Measurements from ENCODE around the gene CARS2.
A peak's percentile ranks its signal among the peaks of the same experiment; 100 is the strongest.
"Not testable (repeated sequence)": the region's sequence is repeated elsewhere in the genome, so short reads cannot be mapped to it uniquely, and the experiment has no call there.

CARS2 gene

DNA sequence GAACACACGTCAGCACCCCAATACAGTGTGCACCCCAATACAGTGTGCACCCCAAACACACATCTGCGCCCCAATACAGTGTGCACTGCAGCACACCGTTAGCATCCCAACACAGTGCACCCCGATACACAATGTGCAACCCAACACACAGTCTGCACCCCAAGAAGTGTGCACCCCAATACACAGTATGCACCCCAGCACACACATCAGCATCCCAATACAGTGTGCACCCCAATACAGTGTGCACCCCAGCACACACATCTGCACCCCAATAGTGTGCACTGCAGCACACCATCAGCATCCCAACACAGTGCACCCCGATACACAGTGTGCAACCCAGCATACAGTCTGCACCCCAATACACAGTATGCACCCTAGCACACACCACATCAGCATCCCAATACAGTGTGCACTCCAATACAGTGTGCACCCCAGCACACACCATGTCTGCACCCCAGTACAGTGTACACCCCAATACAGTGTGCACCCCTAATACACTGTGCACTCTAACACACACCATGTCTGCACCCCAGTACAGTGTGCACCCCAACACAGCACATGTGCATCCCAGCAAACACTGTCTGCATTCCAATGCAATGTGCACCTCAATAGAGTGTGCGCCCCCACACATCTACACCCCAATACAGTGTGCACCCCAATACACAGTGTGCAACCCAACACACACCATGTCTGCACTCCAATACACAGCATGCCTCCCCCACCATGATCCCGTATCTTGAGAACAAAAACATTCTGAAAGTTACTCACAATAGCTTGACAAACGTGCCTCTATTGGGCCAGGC, 855 bp upstream of the CARS2 start:
- no peak for DNase-seq

DNA sequence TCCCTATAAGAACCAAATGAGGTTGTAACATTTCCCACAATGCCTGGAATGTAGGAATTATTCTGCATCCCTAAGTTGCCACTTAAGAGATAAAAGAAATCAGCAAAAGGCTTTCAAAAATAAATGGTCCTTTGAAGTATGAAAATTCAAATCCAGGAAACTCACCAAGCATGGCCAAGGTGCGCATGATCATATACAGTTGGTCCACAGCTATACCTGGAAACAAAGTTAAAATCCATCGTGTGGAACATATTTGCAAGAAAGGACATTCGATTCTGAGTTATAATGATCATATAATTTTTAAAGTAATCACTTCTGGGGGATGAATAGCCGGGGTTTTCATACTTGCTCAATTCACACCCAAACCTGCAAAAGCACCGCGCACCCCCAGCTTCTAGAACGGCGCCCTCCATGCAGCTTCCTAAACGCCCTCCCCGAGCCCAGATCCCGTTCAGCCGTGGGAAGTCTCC, 525 bp downstream of the CARS2 start:
- DNase-seq, result no peak

DNA sequence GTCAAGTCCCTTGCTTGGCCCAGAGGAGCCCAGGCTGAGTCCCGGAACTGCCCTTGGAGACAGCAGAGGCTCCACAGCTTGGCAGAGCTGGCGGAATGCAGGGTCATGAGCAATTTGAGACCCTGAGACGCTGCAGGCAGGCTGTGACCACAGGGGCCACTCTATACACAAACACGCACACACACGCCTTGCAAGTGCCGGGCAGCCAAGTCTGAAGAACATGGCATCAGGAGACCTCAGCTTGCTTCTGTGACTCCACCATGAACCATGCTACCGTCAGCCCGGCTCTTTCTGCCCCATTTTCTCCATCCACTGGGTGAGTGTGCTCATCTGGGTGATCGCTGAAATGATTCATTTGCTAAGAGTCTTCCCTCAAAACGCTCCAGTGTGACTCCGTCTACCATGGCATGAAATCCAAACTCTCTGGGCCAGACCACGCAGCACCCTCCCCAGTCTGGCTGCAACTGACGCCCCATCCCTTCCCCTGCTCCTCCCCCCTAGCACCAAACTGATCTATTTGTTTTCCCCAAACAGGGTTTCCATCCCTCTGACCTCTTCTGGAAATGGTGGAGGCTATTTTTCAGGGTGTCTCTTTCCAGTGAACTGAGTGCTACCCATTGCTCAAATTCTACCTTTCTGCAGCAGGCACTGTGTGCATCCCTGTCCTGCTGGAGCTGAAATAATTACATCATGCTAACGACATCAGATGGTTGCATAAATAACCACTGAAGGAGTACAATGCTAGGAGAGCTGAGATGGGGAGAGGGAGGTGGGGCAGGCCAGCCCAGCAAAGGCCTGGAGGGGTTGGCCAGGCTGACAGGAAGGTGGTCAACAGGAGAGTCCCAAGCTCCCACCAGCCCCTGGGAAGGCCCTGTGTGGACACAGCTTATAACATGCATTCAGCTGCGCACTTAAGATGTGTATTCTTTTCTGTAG, 3.1 kb downstream of the CARS2 start:
- DNase-seq, result no peak

DNA sequence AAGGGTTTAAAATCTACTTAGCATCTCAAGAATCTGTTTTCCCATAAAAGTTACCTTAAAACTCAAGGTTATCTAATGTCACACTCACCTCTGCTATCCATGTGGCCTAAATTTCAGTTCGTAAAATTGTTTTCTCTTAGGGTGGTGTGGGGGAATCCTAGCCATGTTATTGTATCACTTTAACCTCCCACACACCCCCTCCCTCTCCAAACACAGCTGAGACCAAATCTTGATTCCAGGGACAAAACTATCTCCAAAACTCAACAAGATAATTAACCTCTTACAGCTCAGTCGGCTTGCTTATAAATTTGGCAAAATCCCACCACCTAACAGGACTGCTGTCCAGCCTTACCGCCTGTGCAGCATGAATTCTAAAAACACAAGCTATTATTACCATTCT, 3.8 kb downstream of the CARS2 start:
- no peak for DNase-seq

DNA sequence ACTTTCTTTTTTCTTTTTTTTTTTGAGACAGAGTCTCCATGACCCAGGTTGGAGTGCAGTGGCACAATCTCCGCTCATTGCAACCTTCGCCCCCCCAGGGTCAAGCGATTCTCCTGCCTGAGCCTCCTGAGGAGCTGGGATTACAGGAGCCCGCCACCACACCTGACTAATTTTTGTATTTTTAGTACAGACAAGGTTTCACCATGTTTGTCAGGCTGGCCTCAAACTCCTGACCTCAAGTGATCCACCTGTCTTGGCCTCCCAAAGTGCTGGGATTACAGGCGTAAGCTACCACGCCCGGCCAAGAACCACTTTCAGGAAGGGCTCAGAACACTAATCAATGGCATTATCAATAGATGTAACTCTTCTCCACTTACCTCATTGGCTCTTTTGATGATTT, 4.9 kb downstream of the CARS2 start:
- DNase-seq, result not testable (repeated sequence)

DNA sequence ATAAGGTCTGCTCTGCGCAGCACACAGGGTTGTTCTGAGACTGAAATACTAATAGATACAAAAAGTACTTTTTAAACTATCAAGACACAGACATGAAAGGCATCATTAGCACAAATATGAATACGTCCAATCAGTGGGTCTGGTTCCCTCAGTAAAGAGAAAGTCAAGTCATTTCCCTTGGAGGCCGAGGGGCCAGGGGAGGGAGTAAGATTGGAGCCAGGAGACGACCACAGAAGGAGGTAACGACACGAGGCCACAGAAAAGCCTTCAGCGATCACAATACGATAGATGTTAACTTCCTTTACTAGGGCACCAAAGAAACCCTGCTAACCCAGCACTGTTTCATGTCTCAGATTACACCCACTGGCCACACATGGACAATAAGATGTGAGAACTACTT, 5.3 kb downstream of the CARS2 start:
- DNase-seq, result no peak

DNA sequence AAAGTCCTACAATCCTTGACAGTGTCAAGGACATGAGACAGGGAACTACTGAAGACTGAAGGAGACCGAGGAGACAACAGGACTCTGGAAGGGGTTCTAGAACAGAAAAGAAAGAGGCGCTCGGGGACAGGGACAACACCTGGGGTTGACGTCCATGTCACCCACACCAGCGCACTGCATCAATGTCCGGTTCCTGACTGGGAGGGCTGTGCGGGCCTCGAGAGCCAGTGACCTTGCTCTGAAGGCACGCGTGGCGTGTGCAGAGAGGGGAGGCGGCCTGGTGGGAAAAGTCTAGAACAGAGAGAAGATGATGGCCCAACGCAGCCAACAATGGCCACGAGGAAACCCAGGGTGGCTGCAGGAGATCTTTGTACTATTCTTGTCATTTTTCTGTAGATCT, 5.7 kb downstream of the CARS2 start:
- no peak for DNase-seq

DNA sequence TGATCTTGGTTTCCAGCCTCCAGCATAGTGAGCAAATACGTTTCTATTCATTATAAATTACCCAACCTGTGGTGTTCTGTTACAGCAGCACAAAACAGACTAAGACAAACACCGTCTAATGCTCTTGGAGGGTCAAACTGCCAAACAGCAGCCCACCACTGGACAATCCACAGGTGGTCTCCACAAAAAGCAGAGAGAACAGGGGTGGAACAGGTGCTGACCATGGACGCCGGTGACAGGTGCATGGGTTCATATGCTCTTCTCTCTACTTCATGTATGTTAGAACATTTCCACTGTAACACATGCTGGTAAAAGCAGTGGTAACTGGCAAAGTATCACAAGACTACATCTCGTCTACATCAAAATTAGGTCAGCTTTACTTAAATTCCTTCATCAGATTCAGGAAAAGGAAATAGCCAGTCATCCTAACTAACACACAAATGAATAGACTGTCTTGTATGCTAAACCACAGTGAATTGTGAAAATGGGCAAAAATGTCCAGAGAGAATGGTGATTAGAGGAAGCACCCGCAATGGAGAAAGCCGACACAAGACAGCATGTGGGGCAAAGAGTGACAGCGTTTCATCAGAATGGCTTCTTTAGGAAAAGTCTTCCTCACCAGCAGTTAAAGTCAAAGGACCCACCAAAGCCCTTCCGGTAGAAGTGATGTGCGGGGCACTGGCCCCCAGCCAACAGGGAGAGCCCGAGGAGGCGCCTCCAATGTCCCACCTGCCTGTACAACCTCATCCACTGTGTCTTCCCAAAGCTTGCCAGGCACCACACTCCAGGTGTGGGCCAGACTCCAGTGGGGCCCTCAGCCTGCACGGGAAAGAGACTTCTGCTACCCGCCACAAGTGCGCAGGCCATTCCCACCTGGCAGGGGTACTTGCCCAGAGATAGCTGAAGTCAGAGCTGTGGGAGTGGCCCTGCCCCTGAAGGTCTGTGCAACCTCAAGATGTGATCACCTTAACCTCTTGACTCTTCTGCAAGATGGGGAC, 6.5 kb downstream of the CARS2 start:
- no peak for DNase-seq

DNA sequence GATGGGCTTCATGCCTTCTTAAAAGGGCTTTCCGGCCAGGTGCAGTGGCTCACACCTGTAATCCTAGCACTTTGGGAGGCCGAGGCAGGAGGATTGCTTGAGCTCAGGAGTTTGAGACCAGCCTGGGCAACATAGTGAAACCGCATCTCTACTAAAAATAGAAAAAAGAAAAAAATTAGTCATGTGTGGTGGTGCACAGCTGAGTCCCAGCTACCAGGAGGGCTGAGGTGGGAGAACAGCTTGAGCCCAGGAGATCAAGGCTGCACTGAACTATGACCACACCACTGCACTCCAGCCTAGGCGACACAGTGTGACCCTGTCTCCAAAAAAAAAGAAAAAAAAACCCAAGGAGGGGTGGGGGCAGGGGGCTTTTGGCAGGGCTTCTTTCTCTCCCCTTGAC, 7.2 kb downstream of the CARS2 start:
- no peak for DNase-seq

DNA sequence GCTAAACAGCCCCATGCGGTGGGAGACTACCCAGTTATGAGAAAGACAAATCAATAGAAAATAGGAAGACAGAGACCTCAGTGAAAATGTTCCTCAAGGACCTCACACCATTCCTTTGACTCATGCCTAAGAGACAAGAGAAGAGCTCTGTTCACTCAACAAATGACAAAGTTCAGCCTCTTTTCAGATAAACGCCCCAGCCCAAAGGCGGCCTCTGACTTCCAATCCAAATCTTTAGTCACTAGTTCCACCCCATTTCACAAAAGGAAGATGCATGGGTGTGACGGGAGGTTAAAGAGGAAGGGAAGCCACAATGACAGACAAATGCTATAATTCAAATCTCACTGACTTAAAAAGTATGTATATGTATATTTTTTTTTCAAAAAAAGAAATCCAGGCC, 8.1 kb downstream of the CARS2 start:
- peak in 1 of 2 donors; percentile 7 for DNase-seq

DNA sequence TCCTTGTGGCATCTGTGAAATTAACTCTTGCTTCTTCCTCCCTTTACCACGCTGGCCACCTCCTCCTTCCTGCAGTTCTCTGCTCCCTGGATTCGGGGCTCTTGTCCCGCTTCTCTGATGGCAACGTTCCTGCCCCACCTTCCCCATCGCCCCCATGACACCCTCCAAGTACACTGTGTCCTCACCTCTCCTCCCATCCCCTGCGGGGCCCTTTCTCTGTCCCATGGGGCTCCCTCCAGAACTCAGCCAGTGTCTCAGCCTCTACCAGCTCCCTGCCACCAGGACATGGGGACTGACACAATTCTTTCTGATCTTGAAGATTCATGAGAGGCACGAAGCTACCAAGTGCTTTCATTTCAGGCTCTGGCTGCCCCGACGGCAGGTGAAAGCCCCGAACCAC, 9.1 kb downstream of the CARS2 start:
- no peak for DNase-seq

DNA sequence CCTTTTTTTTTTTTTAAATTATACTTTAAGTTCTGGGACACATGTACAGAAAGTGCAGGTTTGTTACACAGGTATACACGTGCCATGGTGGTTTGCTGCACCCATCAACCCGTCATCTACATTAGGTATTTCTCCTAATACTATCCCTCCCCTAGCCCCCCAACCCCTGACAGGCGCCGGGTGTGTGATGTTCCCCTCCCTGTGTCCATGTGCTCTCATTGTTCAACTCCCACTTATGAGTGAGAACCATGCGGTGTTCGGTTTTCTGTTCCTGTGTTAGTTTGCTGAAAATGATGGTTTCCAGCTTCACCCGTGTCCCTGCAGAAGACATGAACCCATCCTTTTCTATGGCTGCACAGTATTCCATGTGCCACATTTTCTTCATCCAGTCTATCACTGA, 10.1 kb downstream of the CARS2 start:
- DNase-seq, result not testable (repeated sequence)

DNA sequence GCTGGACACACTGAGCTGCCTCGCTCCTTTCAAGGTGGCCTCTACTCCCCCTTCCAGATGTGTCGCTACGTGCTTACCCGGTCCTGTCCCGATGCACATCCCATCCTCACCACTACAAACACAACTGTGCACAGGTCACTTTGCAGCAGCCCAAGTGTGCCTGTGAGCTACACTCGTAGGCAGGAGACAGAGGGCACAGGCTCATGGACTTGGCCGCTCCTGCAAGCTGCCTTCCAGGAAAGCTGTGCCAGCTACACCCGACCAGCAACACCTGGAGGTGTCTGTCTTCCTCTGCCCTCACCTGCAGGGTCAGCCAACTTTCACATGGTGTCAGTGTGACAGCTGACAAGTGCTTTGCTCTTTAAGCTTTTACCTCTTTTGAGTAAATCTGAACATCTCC, 15.4 kb downstream of the CARS2 start:
- DNase-seq, result no peak

DNA sequence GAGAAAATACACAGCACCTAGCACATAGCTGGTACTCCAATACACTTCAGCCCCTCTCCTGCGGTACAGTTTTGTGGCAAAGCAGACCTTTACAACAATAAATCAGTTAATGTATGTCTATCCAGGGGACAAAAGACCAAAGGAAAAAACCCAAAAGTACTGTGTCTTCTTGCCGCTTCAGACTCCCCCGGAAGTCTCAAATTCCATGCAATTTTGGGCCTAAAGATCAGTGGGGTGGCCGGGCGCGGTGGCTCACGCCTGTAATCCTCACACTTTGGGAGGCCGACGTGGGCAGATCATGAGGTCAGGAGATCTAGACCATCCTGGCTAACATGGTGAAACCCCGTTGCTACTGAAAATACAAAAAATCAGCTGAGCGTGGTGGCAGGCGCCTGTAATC, 16.2 kb downstream of the CARS2 start:
- DNase-seq, result no peak

DNA sequence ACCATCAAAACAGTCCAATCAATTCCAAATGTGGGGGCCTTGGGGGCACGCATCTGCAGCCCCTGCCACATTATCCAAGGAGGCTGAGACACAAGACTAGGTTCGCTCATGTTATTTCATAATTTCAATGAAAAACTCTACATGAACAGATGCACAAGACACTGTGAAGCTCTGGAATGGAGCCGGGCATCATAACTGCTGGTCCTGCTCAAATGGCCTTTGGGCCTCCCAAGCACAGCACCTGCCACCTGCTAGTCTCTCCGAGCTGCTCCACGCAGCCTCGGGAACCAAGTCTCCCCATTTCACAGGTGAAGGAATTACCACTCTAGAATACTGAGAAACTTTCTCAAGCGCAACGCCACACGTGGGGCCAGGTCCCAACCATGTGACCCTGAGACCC, 16.9 kb downstream of the CARS2 start:
- no peak for DNase-seq

DNA sequence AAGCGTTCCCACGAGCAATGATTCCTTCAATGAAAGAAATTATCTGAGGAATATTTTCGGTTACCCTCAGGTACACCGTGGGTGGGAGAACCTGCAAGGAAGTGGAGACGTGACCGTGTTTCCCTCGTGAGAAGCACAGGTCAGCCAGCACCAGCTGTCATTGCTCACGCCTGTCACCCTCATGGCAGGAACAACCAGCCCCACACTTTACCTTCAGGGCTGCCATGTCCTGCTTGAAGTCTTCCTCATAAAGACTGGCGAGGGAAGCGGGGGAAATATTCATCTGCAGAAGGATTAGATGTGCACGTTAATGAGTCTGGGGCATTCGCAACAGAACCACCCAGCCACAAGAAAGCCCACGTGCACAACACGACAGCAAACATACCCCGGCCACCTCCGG, 18.2 kb downstream of the CARS2 start:
- no peak for DNase-seq

DNA sequence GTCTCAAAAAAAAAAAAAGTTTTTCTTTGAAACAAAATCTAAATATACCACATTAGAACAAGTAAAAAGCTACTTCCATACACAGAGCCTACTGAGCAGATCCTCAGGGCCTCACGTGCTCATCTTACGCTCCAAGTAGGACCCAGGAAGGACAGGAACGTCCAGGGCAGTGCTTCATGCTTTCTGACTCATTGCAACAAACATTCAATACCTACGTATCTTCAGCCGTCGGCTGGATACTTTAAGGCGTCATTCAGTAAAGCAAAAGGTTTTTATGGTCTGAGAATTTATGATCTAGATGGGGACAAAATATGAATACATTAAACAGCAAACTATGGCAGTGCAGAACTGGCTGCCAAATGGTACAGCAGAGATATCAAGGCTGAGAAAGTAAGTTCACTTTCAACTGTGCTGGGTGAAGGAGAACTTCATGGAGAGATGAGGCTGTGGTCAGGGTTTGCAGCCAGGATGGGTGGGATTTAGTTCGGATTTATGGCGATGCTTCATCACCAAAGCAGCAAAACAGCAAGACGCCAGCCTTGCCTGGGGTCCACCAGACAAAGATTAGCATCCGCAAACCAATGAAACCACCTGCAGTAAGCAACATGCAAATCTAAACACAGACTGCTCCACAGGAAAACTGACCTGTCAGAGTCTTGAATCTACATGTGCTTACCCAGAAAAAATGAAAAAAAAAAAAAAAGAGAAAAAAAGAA, 20.5 kb downstream of the CARS2 start:
- no peak for DNase-seq

DNA sequence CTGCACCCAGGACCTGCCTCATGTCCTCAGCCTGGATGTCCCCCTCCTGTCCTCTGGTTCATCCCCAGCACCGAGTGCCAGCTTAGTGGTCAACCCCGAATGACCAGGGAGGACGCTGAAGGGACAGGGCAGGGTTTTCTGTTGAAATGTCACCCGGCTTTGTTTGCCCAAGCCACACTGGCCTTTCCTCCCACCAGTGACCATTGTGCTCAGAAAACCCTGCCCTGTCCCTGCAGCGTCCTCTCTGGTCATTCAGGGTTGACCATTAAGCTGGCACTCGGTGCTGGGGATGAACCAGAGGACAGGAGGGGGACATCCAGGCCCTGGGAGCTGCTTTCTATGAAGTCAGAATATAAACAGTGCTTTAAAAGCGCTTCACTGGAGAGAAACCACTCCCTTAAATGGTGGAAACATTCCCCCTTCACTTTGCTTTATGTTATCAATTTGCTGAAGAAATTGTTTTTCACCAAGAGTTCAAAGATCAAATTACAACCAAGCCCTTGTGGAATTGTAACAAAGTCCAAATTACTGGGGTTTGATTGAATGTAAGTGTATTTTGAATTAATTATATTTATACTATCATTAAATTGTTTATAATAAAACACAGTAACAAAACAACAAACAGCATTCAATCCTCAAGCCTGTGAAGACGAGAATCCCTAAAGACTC, 21.4 kb downstream of the CARS2 start:
- no peak for DNase-seq

DNA sequence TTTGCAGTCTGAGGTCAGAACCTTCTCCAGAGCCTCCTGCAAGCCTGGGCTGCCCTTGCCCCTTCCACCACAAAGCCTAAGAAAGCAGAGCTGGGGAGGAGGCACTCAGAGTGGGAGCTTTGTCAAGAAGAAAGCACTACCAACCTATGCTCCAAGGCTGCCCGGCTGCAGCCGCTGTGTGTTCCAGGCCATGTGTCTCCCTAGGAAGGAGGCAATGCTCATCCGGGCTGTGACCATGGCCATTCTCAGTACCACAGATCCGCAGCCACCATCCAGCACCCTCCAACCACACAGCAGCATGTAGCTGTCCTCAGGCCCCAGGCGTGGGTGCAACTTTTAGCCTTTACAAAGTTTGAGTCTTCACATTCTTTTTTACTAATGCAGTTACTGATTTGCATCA, 22.0 kb downstream of the CARS2 start:
- DNase-seq, result no peak

DNA sequence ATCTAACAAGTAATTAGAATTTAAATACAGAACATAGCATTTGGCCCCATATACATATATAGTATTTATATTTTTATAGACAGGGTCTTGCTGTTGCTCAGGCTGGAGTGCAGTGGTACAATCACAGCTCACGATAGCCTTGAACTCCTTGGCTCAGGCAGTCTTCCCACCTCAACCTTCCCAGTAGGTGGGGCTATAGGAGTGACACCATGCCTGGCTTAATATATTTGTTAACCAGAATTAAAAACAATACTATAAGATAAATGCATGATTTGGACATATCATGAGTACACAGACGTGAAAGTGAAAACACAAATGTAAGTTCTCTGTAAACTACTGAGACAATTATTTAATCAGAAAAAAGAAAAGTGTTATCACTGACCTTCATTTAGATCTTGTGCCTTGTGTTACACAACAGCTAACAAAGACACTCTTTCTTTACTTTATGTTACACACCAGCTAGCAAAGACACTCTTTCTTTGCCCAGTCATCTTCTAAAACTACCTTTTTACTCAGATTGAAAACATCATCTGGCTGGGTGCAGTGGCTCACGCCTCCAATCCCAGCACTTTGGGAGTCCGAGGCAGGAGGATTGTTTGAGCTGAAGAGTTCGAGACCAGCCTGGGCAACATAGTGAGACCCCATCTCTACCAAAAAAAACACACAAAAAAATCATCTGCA, 22.6 kb downstream of the CARS2 start:
- peak in 1 of 2 donors; percentile 47 for DNase-seq

DNA sequence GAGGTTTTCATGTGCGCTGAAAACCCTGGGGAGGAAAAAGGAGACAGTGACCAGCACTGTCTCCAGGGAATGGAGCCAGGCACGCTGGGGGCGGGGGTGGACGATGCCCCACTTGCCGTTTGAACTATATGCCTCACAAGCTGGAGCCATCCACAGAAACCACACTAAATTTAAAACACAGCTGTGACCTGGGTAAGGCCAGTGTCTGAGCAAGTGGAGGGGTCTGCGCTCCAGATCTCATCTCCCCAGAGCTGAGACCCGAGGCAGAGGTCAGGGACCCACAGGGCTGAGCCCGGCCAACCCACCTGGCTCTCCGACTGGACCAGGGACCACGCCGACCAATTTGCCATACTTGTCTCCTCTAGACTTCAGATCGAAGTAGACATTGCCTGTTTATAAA, 23.2 kb downstream of the CARS2 start:
- DNase-seq, result no peak

Data from CD4-positive, alpha-beta T cell treated with Interferon alpha-2 for 1 hour (primary cell).